Measurements from ENCODE around the gene KLK1. TPM values are rescaled to one million over a fixed set of nuclear protein-coding genes. Genes with fewer than 3 reads are reported as not detected.
"Not testable (repeated sequence)": the region's sequence is repeated elsewhere in the genome, so short reads cannot be mapped to it uniquely, and the experiment has no call there.

KLK1 gene
- total RNA-seq, 2 experiments from 2014 or later: 0.59 to 0.73 TPM

GRCh38 chr19:50820086-50820485 is 3.5 kb downstream of the KLK1 start:
- POLR2A ChIA-PET: interaction anchor here (0.9 to 2.2 kb wide), 3 partner anchors 11 to 24 kb away, joined by 3 to 9 read pairs (median 4); no protein-coding TSS in a partner anchor
- peaks cover 41% of the 10 kb centered on the region for H3K4me1 Mint-ChIP-seq (ENCODE audit: low read depth)
- no peak overlapping the region for H3K27ac Mint-ChIP-seq
- H3K36me3 Mint-ChIP-seq: no peaks in the 10 kb centered on the region
- H3K4me3 Mint-ChIP-seq: no peak overlapping the region
- no peak for DNase-seq
- intact Hi-C loops (cut with micrococcal nuclease): no loop called here
- peaks cover 64% of the 10 kb centered on the region for H3K27me3 Mint-ChIP-seq
- CTCF ChIA-PET: interaction anchor here (1.7 kb wide), 1 partner anchor 102 kb away, joined by 5 read pairs; no protein-coding TSS in a partner anchor
- no peaks in the 10 kb centered on the region for H3K9me3 Mint-ChIP-seq

GRCh38 chr19:50819636-50820035 is 4.0 kb downstream of the KLK1 start:
- Mint-ChIP-seq H3K4me3 (no peak overlapping the region), H3K27me3 (peaks cover 69% of the 10 kb centered on the region), H3K9me3 (no peaks in the 10 kb centered on the region), H3K36me3 (no peaks in the 10 kb centered on the region), H3K4me1 (ENCODE audit: low read depth) (peaks cover 41% of the 10 kb centered on the region), H3K27ac (no peak overlapping the region)
- ChIA-PET POLR2A (interaction anchor here (1.4 to 2.2 kb wide), 2 partner anchors 15 to 23 kb away, joined by 4 to 9 read pairs; no protein-coding TSS in a partner anchor), CTCF (interaction anchor here (1.5 kb wide), 1 partner anchor 15 kb away, joined by 3 read pairs; no protein-coding TSS in a partner anchor)
- intact Hi-C loops (cut with micrococcal nuclease): loop anchor here (5.0 kb wide), 1 partner anchor 437 kb away; the partner anchor contains the start of gene POLD1
- no peak for DNase-seq

DNA sequence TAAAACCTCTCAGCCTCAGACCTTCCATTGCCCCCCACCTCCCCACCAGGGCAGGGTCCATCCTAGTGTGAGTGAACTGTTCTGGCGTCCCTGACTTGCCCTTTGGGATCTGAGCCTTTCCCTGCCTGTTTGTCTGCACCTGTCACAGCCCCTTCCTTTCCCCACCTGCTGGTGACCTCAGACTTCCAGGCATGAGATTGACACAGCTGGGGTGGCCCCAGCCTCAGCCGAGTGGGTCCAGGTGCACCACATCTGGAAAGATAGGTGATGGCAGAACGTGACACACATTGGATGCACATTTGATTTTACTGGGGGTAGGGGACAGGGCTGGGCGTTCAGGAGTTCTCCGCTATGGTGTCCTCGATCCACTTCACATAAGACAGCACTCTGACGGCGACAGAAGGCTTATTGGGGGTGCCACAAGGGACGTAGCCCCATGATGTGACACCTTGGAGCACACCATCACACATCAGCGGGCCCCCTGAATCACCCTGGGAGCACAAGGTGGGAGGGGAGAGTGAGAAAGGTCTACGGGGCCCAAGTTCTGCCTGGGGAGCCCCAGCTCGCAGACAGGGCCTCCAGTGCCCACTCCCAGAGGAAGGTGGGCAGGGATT is 4.6 kb downstream of the KLK1 start:
- POLR2A ChIA-PET: interaction anchor here (2.4 kb wide), 1 partner anchor 14 kb away, joined by 7 read pairs; no protein-coding TSS in a partner anchor
- Mint-ChIP-seq H3K27ac (no peak overlapping the region), H3K4me1 (ENCODE audit: low read depth) (peaks cover 41% of the 10 kb centered on the region), H3K36me3 (no peaks in the 10 kb centered on the region), H3K27me3 (peaks cover 68% of the 10 kb centered on the region), H3K4me3 (peak overlapping the region; percentile 50), H3K9me3 (no peaks in the 10 kb centered on the region)
- DNase-seq: no peak
- CTCF ChIA-PET: interaction anchor here (1.5 kb wide), 1 partner anchor 16 kb away, joined by 3 read pairs; no protein-coding TSS in a partner anchor
- intact Hi-C loops (cut with micrococcal nuclease): loop anchor here (5.0 kb wide), 1 partner anchor 437 kb away; the partner anchor contains the start of gene POLD1

GRCh38 chr19:50817941-50818858 is 5.4 kb downstream of the KLK1 start:
- H3K4me3 Mint-ChIP-seq: peak overlapping the region; percentile 79
- peak overlapping the region; percentile 77 for H3K27ac Mint-ChIP-seq
- intact Hi-C loops (cut with micrococcal nuclease): loop anchor here (1.0 to 5.0 kb wide), 2 partner anchors 13 to 436 kb away; partner anchors contain the start of gene POLD1
- ChIA-PET CTCF (interaction anchor here (1.5 kb wide), 1 partner anchor 17 kb away, joined by 3 read pairs; no protein-coding TSS in a partner anchor), POLR2A (interaction anchor here (1.1 to 2.4 kb wide), 2 partner anchors 13 to 15 kb away, joined by 3 to 7 read pairs; no protein-coding TSS in a partner anchor)
- peaks cover 68% of the 10 kb centered on the region for H3K27me3 Mint-ChIP-seq
- no peaks in the 10 kb centered on the region for H3K36me3 Mint-ChIP-seq
- peak; percentile 78 for DNase-seq
- H3K9me3 Mint-ChIP-seq: no peaks in the 10 kb centered on the region
- peaks cover 41% of the 10 kb centered on the region for H3K4me1 Mint-ChIP-seq (ENCODE audit: low read depth)

DNA sequence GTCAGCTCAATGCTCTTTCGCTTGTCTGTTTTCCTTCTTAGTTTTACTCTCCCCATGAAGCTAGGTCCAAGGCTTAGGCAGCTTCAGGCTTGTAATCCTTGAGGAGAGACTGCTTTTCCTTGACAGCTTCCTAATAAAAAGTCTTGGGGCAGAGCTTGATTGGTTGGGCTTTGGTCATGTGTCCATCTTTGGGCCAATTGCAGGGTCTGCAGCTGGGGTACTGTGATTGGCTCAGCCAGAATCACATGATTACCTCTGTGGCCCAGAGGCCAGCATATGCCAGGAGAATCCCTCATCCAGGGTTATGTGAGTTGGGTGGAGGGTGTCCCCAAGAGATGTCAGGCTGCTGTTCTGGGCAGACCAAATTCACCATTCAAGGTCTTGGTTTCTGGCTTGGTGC is 8.1 kb downstream of the KLK1 start:
- Mint-ChIP-seq H3K9me3 (no peaks in the 10 kb centered on the region), H3K36me3 (no peaks in the 10 kb centered on the region), H3K4me3 (no peak overlapping the region), H3K4me1 (ENCODE audit: low read depth) (peaks cover 35% of the 10 kb centered on the region), H3K27ac (no peak overlapping the region), H3K27me3 (peaks cover 46% of the 10 kb centered on the region)
- ChIA-PET POLR2A (interaction anchor here (2.4 kb wide), 1 partner anchor 11 kb away, joined by 6 read pairs; no protein-coding TSS in a partner anchor), CTCF (no interaction called here)
- DNase-seq: no peak
- intact Hi-C loops (cut with micrococcal nuclease): loop anchor here (5.0 kb wide), 1 partner anchor 433 kb away; the partner anchor contains the start of gene POLD1

DNA sequence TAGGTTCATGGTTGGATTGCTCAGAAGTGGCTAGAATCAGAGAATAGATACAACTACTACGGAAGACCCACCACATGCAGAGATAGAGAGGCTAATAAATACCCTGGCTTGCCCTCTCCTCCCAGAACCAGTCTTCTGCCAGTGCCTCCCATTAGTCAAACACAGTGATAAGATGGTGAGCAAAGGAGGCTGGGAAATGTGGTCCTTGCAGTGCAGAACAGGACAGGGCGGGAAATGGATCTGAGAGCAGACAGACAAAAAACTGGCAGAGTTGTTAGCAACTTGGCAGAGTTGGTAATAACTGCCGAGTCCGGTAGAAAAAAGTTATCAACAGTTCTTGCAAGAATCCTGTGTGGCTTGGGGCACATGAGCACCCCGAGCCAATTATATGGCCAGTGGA is 8.7 kb downstream of the KLK1 start:
- Mint-ChIP-seq H3K27ac (no peak overlapping the region), H3K4me3 (no peak overlapping the region), H3K9me3 (no peaks in the 10 kb centered on the region), H3K27me3 (peaks cover 42% of the 10 kb centered on the region), H3K36me3 (no peaks in the 10 kb centered on the region), H3K4me1 (ENCODE audit: low read depth) (peaks cover 30% of the 10 kb centered on the region)
- ChIA-PET POLR2A (interaction anchor here (2.4 kb wide), 1 partner anchor 10 kb away, joined by 6 read pairs; no protein-coding TSS in a partner anchor), CTCF (no interaction called here)
- no peak for DNase-seq
- intact Hi-C loops (cut with micrococcal nuclease): loop anchor here (5.0 kb wide), 1 partner anchor 433 kb away; the partner anchor contains the start of gene POLD1

- ChIA-PET POLR2A (no interaction called here), CTCF (no interaction called here)
- Mint-ChIP-seq H3K9me3 (no peaks in the 10 kb centered on the region), H3K27ac (no peak overlapping the region), H3K27me3 (peaks cover 24% of the 10 kb centered on the region), H3K36me3 (no peaks in the 10 kb centered on the region), H3K4me3 (no peak overlapping the region), H3K4me1 (ENCODE audit: low read depth) (peaks cover 13% of the 10 kb centered on the region)
- intact Hi-C loops (cut with micrococcal nuclease): no loop called here
- no peak for DNase-seq
These were observed 11.1 kb downstream of the KLK1 start for GRCh38 chr19:50812474-50812873.

GRCh38 chr19:50811622-50812238 is 11.9 kb downstream of the KLK1 start:
- H3K27ac Mint-ChIP-seq; H3K4me3 Mint-ChIP-seq; CTCF ChIA-PET; POLR2A ChIA-PET; H3K4me1 Mint-ChIP-seq (ENCODE audit: low read depth); H3K36me3 Mint-ChIP-seq; H3K9me3 Mint-ChIP-seq; intact Hi-C loops (cut with micrococcal nuclease); DNase-seq: not testable (repeated sequence)
- peaks cover 18% of the 10 kb centered on the region for H3K27me3 Mint-ChIP-seq

- no peaks in the 10 kb centered on the region for H3K9me3 Mint-ChIP-seq
- intact Hi-C loops (cut with micrococcal nuclease): loop anchor here (10.0 kb wide), 2 partner anchors 116 to 474 kb away; no protein-coding TSS in a partner anchor
- ChIA-PET CTCF (interaction anchor here (0.6 kb wide), 1 partner anchor 11 kb away, joined by 3 read pairs; no protein-coding TSS in a partner anchor), POLR2A (interaction anchor here (1.0 kb wide), 1 partner anchor 12 kb away, joined by 3 read pairs; no protein-coding TSS in a partner anchor)
- no peak overlapping the region for H3K27ac Mint-ChIP-seq
- no peak for DNase-seq
- H3K36me3 Mint-ChIP-seq: peaks cover 4% of the 10 kb centered on the region
- H3K4me3 Mint-ChIP-seq: no peak overlapping the region
- peaks cover 12% of the 10 kb centered on the region for H3K4me1 Mint-ChIP-seq (ENCODE audit: low read depth)
- peaks cover 2% of the 10 kb centered on the region for H3K27me3 Mint-ChIP-seq
These were observed 14.7 kb downstream of the KLK1 start for GRCh38 chr19:50808856-50809255.

DNA sequence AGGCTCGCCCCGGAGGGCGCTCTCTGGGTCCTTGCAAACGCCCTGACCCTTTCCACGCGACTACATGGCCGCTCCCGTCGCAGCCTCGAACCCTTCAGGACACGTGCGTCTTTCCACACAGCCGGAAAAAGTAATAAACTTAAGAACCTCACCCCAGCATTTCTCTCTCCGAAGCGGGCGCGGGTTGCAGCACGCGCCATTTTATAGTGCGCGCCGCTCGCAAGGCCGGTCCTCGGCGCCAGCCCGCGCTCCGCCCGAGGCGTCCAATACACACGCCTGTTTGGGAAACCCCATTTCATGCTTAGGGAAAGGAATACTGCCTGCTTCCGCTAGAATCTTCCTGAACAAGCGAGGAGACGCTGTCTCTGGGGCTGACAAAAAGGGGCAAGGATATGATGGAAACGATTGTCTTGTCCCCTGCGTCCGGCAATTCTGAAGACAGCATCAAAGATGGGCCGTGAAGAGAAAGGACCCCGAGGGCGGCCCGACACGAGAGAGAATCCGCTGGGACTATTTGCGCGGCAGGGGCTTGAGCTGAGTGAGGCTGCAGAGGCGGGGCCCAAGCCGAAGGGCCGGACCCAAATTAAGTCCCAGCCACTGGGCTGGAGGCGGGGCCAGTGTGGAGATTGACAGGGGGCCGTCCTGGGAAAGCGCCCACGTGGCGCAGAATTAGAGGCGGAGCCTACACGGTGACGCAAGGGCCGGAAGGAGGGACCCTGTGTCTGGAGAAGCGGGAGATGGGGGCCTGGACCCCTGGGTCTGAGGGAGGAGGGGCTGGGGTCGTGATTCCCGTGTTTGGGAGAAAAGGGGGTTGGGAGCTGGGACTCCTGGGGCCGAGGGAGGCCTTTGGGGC is 18.9 kb downstream of the KLK1 start:
- POLR2A ChIA-PET: interaction anchor here (0.5 to 2.5 kb wide), 7 partner anchors 10 to 146 kb away, joined by 3 to 25 read pairs (median 4); no protein-coding TSS in a partner anchor
- Mint-ChIP-seq H3K27me3 (no peaks in the 10 kb centered on the region), H3K27ac (peak overlapping the region; percentile 100), H3K4me3 (peak overlapping the region; percentile 96), H3K36me3 (peaks cover 38% of the 10 kb centered on the region), H3K9me3 (no peaks in the 10 kb centered on the region), H3K4me1 (ENCODE audit: low read depth) (peaks cover 34% of the 10 kb centered on the region)
- peak; percentile 99 for DNase-seq
- CTCF ChIA-PET: interaction anchor here (0.6 to 1.0 kb wide), 2 partner anchors 12 to 118 kb away, joined by 3 to 4 read pairs; no protein-coding TSS in a partner anchor
- intact Hi-C loops (cut with micrococcal nuclease): loop anchor here (1.0 to 10.0 kb wide), 4 partner anchors 13 to 470 kb away; partner anchors contain the start of gene CTU1

Measured in activated CD4-positive, alpha-beta memory T cell treated with anti-CD3 and anti-CD28 coated beads for 36 hours (primary cell).